ENCODE data around the gene LEMD3.

DNA sequence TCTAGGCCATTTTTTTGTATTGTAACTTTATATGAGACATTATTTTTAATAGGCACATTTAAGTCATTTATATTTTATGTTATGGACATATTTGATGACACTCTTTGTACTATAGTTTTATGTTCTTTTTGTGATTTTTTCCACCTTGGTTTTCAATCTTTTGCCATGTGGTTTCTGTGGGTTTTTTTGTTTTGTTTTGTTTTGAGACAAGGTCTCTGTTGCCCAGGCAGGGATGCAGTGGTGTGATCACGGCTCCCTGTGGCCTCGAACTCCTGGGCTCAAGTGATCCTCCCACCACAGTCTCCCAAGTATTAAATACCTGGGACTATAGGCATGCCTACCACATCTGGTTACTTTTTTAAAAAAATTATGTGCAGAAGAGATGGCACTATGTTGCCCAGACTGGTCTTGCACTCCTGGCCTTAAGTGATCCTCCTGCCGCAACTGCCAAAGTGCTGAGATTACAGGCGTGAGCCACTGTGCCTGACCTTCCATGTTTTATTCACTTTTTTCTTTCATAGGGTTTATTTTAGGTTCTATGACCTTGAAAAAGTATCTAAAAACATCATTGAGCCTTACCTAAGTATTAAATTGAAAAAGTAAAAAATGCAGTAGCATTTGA lies 125.4 kb downstream of the LEMD3 start:
- TF ChIP-seq, protein P1, sequence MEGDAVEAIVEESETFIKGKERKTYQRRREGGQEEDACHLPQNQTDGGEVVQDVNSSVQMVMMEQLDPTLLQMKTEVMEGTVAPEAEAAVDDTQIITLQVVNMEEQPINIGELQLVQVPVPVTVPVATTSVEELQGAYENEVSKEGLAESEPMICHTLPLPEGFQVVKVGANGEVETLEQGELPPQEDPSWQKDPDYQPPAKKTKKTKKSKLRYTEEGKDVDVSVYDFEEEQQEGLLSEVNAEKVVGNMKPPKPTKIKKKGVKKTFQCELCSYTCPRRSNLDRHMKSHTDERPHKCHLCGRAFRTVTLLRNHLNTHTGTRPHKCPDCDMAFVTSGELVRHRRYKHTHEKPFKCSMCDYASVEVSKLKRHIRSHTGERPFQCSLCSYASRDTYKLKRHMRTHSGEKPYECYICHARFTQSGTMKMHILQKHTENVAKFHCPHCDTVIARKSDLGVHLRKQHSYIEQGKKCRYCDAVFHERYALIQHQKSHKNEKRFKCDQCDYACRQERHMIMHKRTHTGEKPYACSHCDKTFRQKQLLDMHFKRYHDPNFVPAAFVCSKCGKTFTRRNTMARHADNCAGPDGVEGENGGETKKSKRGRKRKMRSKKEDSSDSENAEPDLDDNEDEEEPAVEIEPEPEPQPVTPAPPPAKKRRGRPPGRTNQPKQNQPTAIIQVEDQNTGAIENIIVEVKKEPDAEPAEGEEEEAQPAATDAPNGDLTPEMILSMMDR (IDR thresholded peaks at IDR 0.05): no peak
- TF ChIP-seq POLR2A (IDR thresholded peaks at IDR 0.05) (no peak), POLR2AphosphoS5 (IDR thresholded peaks at IDR 0.05) (no peak)

All from prostate gland (tissue), 2 donors.